Measurements from ENCODE around the gene INO80.

Gene INO80

GRCh38 chr15:41047474-41047873 is 68.6 kb downstream of the INO80 start:
- no peak for DNase-seq (ENCODE audit: low read depth)

- peak; percentile 42 for DNase-seq (ENCODE audit: low read depth)
These were observed 72.7 kb downstream of the INO80 start for GRCh38 chr15:41043276-41043951.

- no peak for DNase-seq (ENCODE audit: low read depth)
These were observed 73.2 kb downstream of the INO80 start for GRCh38 chr15:41042851-41043250.

GRCh38 chr15:41039121-41039520 is 77.0 kb downstream of the INO80 start:
- DNase-seq (ENCODE audit: low read depth) = no peak

GRCh38 chr15:41032079-41032328 is 84.1 kb downstream of the INO80 start:
- DNase-seq (ENCODE audit: low read depth) = no peak

- DNase-seq (ENCODE audit: low read depth) = no peak
These were observed 84.6 kb downstream of the INO80 start for GRCh38 chr15:41031232-41032078.

GRCh38 chr15:41028853-41029252 is 87.2 kb downstream of the INO80 start:
- DNase-seq (ENCODE audit: low read depth) = no peak

- no peak for DNase-seq (ENCODE audit: low read depth)
These were observed 90.7 kb downstream of the INO80 start for GRCh38 chr15:41025393-41025792.

GRCh38 chr15:41024885-41025284 is 91.2 kb downstream of the INO80 start:
- no peak for DNase-seq (ENCODE audit: low read depth)

- DNase-seq (ENCODE audit: low read depth) = peak; percentile 42
These were observed 91.9 kb downstream of the INO80 start for GRCh38 chr15:41024131-41024530.

GRCh38 chr15:41022487-41023090 is 93.5 kb downstream of the INO80 start:
- peak; percentile 36 for DNase-seq (ENCODE audit: low read depth)

- DNase-seq (ENCODE audit: low read depth) = no peak
These were observed 95.3 kb downstream of the INO80 start for GRCh38 chr15:41020829-41021228.

GRCh38 chr15:41020311-41020710 is 95.8 kb downstream of the INO80 start:
- DNase-seq (ENCODE audit: low read depth) = no peak

- no peak for DNase-seq (ENCODE audit: low read depth)
These were observed 96.9 kb downstream of the INO80 start for GRCh38 chr15:41019174-41019573.

GRCh38 chr15:41018534-41018933 is 97.5 kb downstream of the INO80 start:
- DNase-seq (ENCODE audit: low read depth) = no peak

GRCh38 chr15:41017066-41017735 is 98.9 kb downstream of the INO80 start:
- no peak for DNase-seq (ENCODE audit: low read depth)

GRCh38 chr15:41013691-41014414 is 102.2 kb downstream of the INO80 start:
- DNase-seq (ENCODE audit: low read depth) = no peak

- no peak for DNase-seq (ENCODE audit: low read depth)
These were observed 104.8 kb downstream of the INO80 start for GRCh38 chr15:41011055-41011815.

GRCh38 chr15:41010345-41010744 is 105.7 kb downstream of the INO80 start:
- DNase-seq (ENCODE audit: low read depth) = no peak

- no peak for DNase-seq (ENCODE audit: low read depth)
These were observed 109.6 kb downstream of the INO80 start for GRCh38 chr15:41006479-41006878.

- DNase-seq (ENCODE audit: low read depth) = no peak
These were observed 111.6 kb downstream of the INO80 start for GRCh38 chr15:41004490-41004889.
